ENCODE measurements around the gene HECTD3. TPM values are rescaled to one million over a fixed set of nuclear protein-coding genes. Genes with fewer than 3 reads are reported as not detected.

Gene HECTD3
- total and polyA plus RNA-seq, 9 of the 15 experiments (the other 6 are each of a cell fraction or from before 2014, with no cell fraction given), result 6.3 to 50.8 (median 18.9) TPM

GRCh38 chr1:45012639-45013278 lies 1.6 kb upstream of the HECTD3 start (continued):
- no peak; the same call in 1 of the 2 replicates for TF ChIP-seq KDM2B (CRISPR knock-in tag; IDR thresholded peaks at IDR 0.05)
- TF ChIP-seq PKNOX1 (IDR thresholded peaks at IDR 0.05), result peak; percentile 88
- TF ChIP-seq ZNF395 (CRISPR knock-in tag; IDR thresholded peaks at IDR 0.05), result peak; percentile 97
- no peak; a peak in 2 of 4 replicates for TF ChIP-seq NONO (IDR thresholded peaks at IDR 0.05; ENCODE audit: low read depth in 2 of 2, low read length in 1 of 2)
- TF ChIP-seq THRAP3 (IDR thresholded peaks at IDR 0.05; ENCODE audit: borderline replicate concordance), result no peak
- peak; percentile 73; the same call in 1 of the 2 replicates for TF ChIP-seq ESRRA (IDR thresholded peaks at IDR 0.05; ENCODE audit: borderline replicate concordance, low read depth)
- TF ChIP-seq ADNP (tag; IDR thresholded peaks at IDR 0.05), result no peak
- no peak for TF ChIP-seq MCM3 (IDR thresholded peaks at IDR 0.05)
- peak; percentile 70; the same call in 1 of the 2 replicates for TF ChIP-seq MAX (CRISPR knock-in tag; IDR thresholded peaks at IDR 0.05)
- no peak for TF ChIP-seq ELK1 (CRISPR knock-in tag; IDR thresholded peaks at IDR 0.05)
- TF ChIP-seq ZNF174 (CRISPR knock-in tag; IDR thresholded peaks at IDR 0.05), result no peak
- TF ChIP-seq ZNF583 (CRISPR knock-in tag; IDR thresholded peaks at IDR 0.05), result no peak
- peak; percentile 60; the same call in 1 of the 2 replicates for TF ChIP-seq TCF7 (IDR thresholded peaks at IDR 0.05; ENCODE audit: borderline replicate concordance)
- TF ChIP-seq ZNF561 (CRISPR knock-in tag; conservative IDR thresholded peaks at IDR 0.05), result no peak
- TF ChIP-seq U2AF1 (optimal IDR thresholded peaks at IDR 0.05; ENCODE audit: low read depth, low read length), result no peak
- no peak for TF ChIP-seq RBM39 (optimal IDR thresholded peaks at IDR 0.05; ENCODE audit: low read depth, low read length)
- TF ChIP-seq GMEB1 (CRISPR knock-in tag; IDR thresholded peaks at IDR 0.05), result no peak
- TF ChIP-seq TARDBP (IDR thresholded peaks at IDR 0.05), result peak; percentile 32; the same call in 1 of the 2 replicates
- TF ChIP-seq MYC (IDR thresholded peaks at IDR 0.05; ENCODE audit: low read depth, low read length), result peak; percentile 92
- no peak for TF ChIP-seq MYC (CRISPR knock-in tag; IDR thresholded peaks at IDR 0.05; ENCODE audit: borderline replicate concordance, low read depth)
- 0 out of 2 replicates have a peak, but pooled peaks have one; percentile 44 for TF ChIP-seq TRIM28 (IDR thresholded peaks at IDR 0.05)
- TF ChIP-seq ARID1B (IDR thresholded peaks at IDR 0.05), result peak; percentile 99
